HL-60/S4 treated with phorbol 12-myristate 13-acetate at 8.2 ng/mL for 4 days and 3 days (cell line): ENCODE data around the gene PDE11A.

Experiments
- in situ Hi-C: fragments of 300-500 bp; cut with MboI; formaldehyde crosslinking; loops from 2 replicates; pipeline ENCODE4 v1.15.0; 2022; ENCODE audit warnings: low sequenced_read_pairs

PDE11A gene

GRCh38 chr2:177675350-177675821, 397.2 kb downstream of the PDE11A start:
- in situ Hi-C loops, result no loop called here

GRCh38 chr2:177673602-177674595, 398.7 kb downstream of the PDE11A start:
- in situ Hi-C loops, result no loop called here

GRCh38 chr2:177671662-177672061, 400.9 kb downstream of the PDE11A start:
- in situ Hi-C loops, result no loop called here

GRCh38 chr2:177670791-177671535, 401.6 kb downstream of the PDE11A start:
- in situ Hi-C loops, result no loop called here

GRCh38 chr2:177669625-177670330, 402.8 kb downstream of the PDE11A start:
- in situ Hi-C loops, result no loop called here

GRCh38 chr2:177669201-177669600, 403.4 kb downstream of the PDE11A start:
- in situ Hi-C loops, result no loop called here

- in situ Hi-C loops, result no loop called here
These were observed 404.0 kb downstream of the PDE11A start for GRCh38 chr2:177668617-177669016.

GRCh38 chr2:177667626-177668025, 405.0 kb downstream of the PDE11A start:
- in situ Hi-C loops, result no loop called here

GRCh38 chr2:177666408-177666807, 406.2 kb downstream of the PDE11A start:
- in situ Hi-C loops, result no loop called here

- in situ Hi-C loops, result no loop called here
These were observed 406.6 kb downstream of the PDE11A start for GRCh38 chr2:177665948-177666347.

GRCh38 chr2:177665328-177665727, 407.2 kb downstream of the PDE11A start:
- in situ Hi-C loops, result no loop called here

GRCh38 chr2:177662895-177663294, 409.7 kb downstream of the PDE11A start:
- in situ Hi-C loops, result no loop called here

GRCh38 chr2:177660742-177661141, 411.8 kb downstream of the PDE11A start:
- in situ Hi-C loops, result no loop called here

- in situ Hi-C loops, result no loop called here
These were observed 414.3 kb downstream of the PDE11A start for GRCh38 chr2:177658309-177658708.

GRCh38 chr2:177651833-177652232, 420.7 kb downstream of the PDE11A start:
- in situ Hi-C loops, result no loop called here

GRCh38 chr2:177649568-177650518, 422.7 kb downstream of the PDE11A start:
- in situ Hi-C loops, result no loop called here

- in situ Hi-C loops, result no loop called here
These were observed 425.8 kb downstream of the PDE11A start for GRCh38 chr2:177646791-177647190.

- in situ Hi-C loops, result no loop called here
These were observed 426.3 kb downstream of the PDE11A start for GRCh38 chr2:177646241-177646640.

- in situ Hi-C loops, result no loop called here
These were observed 431.2 kb downstream of the PDE11A start for GRCh38 chr2:177641331-177641730.

GRCh38 chr2:177640423-177640822, 432.2 kb downstream of the PDE11A start:
- in situ Hi-C loops, result no loop called here
